Activated CD8-positive, alpha-beta T cell treated with anti-CD3 and anti-CD28 coated beads for 36 hours (primary cell): Measurements from ENCODE around the gene BCCIP. TPM values are rescaled to one million over a fixed set of nuclear protein-coding genes. Genes with fewer than 3 reads are reported as not detected.

ENCODE experiments used
- ATAC-seq: fragments of 200-7000 bp; cut with Tn5 transposase; one replicate; pipeline ENCODE4 v1.10.0; 2021; ENCODE audit warnings: mild to moderate bottlenecking, moderate library complexity
- CTCF ChIA-PET: fragments of 350-600 bp; sonication (Branson Sonifier 250); formaldehyde crosslinking; loops from one replicate; lab custom pipeline; 2021; ENCODE audit warnings: antibody characterized with exemption; lab: Charles Lee
- POLR2A ChIA-PET: fragments of 350-600 bp; sonication (Branson Sonifier 250); formaldehyde crosslinking; loops from one replicate; lab custom pipeline; 2021; ENCODE audit warnings: antibody characterized with exemption; lab: Charles Lee
- DNase-seq: peaks from one replicate; pipeline ENCODE4 v3.0.0-alpha.2; 2020
- H3K27ac Mint-ChIP-seq: one replicate; pipeline ENCODE4 v1.8.0; 2021; ENCODE audit warnings: mild to moderate bottlenecking, mixed read lengths
- H3K27me3 Mint-ChIP-seq: one replicate; pipeline ENCODE4 v1.8.0; 2021; ENCODE audit warnings: mixed read lengths
- H3K36me3 Mint-ChIP-seq: one replicate; pipeline ENCODE4 v1.8.0; 2021; ENCODE audit warnings: low read depth, mixed read lengths
- H3K4me1 Mint-ChIP-seq: one replicate; pipeline ENCODE4 v1.8.0; 2021; ENCODE audit warnings: low read depth, mixed read lengths
- H3K4me3 Mint-ChIP-seq: one replicate; pipeline ENCODE4 v1.8.0; 2021; ENCODE audit warnings: mild to moderate bottlenecking, moderate library complexity, mixed read lengths
- H3K9me3 Mint-ChIP-seq: one replicate; pipeline ENCODE4 v1.8.0; 2021; ENCODE audit warnings: mixed read lengths
- CTCF ChIP-seq: fragments of 200-600 bp; IDR thresholded peaks from one replicate; pipeline ENCODE4 v1.8.0; 2022; ENCODE audit warnings: antibody characterized with exemption, mild to moderate bottlenecking
- intact Hi-C: fragments of 100-400 bp; cut with micrococcal nuclease; formaldehyde crosslinking; loops from one replicate; pipeline ENCODE4 v1.10.0; 2022
- total RNA-seq, 2 experiments: library from RNA; stranded (reverse); gene quantifications; one replicate each; pipeline ENCODE4 v1.2.3, GENCODE V29; 2021

Gene BCCIP
- total RNA-seq, 2 experiments from 2014 or later = 113 to 117 TPM

GRCh38 chr10:125857185-125857760 is 33.9 kb downstream of the BCCIP start:
- CTCF ChIA-PET = interaction anchor here (0.9 kb wide), 1 partner anchor 12 kb away, joined by 3 read pairs; no protein-coding TSS in a partner anchor
- H3K4me3 Mint-ChIP-seq = no peak overlapping the region
- H3K27me3 Mint-ChIP-seq = no peaks in the 10 kb centered on the region
- POLR2A ChIA-PET = no interaction called here
- TF ChIP-seq CTCF = no peak
- no peaks in the 10 kb centered on the region for H3K4me1 Mint-ChIP-seq
- peaks cover 11% of the 10 kb centered on the region for H3K36me3 Mint-ChIP-seq
- DNase-seq = no peak
- H3K27ac Mint-ChIP-seq = no peak overlapping the region
- no peak for ATAC-seq
- intact Hi-C loops = no loop called here
- H3K9me3 Mint-ChIP-seq = no peaks in the 10 kb centered on the region

DNA sequence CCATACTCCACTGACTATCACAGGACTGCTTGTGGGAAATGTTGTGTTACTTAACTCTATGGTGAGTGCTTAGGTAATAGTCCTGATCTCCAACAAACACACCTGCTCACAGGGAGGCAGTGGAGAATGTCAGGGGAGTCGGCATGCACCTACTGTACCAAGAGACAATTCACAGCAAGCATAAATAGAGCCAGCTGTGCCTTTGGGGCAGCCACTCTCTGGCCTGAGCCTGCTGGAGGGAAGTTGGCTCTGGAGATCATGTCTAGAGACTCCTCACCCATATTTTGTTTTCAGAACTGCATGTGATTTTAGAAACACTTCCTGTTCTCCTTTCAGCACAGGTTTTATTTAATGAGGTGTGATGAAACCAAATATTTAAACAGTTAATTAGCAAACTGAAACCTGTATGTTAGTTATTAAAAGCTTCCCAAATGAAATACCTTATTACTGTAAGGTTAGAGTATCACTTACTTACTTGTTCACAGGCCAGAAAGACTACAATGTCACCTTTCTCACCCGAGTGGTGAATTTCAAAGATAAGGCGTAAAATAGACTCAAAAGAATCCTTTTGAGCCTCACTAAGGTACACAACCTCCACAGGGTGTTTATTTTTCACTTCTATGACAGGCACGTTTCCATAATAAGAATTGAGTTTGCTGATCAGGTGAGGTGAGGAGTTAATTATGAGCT is 35.9 kb downstream of the BCCIP start:
- POLR2A ChIA-PET = no interaction called here

GRCh38 chr10:125865120-125865519 is 41.8 kb downstream of the BCCIP start:
- Mint-ChIP-seq H3K4me3 (no peak overlapping the region), H3K27me3 (no peaks in the 10 kb centered on the region), H3K27ac (no peak overlapping the region), H3K9me3 (no peaks in the 10 kb centered on the region), H3K4me1 (no peaks in the 10 kb centered on the region), H3K36me3 (no peaks in the 10 kb centered on the region)
- CTCF ChIA-PET = interaction anchor here (0.9 kb wide), 1 partner anchor 11 kb away, joined by 3 read pairs; no protein-coding TSS in a partner anchor
- no peak for TF ChIP-seq CTCF
- POLR2A ChIA-PET = no interaction called here
- no peak for ATAC-seq
- DNase-seq = no peak
- intact Hi-C loops = no loop called here

More for the DNA sequence above, 35.9 kb downstream of the BCCIP start:
- no peak for ATAC-seq
- no peak for DNase-seq
- Mint-ChIP-seq H3K4me1 (no peaks in the 10 kb centered on the region), H3K4me3 (no peak overlapping the region), H3K36me3 (no peaks in the 10 kb centered on the region), H3K27me3 (no peaks in the 10 kb centered on the region), H3K9me3 (no peaks in the 10 kb centered on the region), H3K27ac (no peak overlapping the region)
- intact Hi-C loops = no loop called here
- CTCF ChIA-PET = interaction anchor here (2.3 kb wide), 1 partner anchor 10 kb away, joined by 10 read pairs; no protein-coding TSS in a partner anchor
- TF ChIP-seq CTCF = no peak

GRCh38 chr10:125866421-125867029 is 43.2 kb downstream of the BCCIP start:
- Mint-ChIP-seq H3K9me3 (no peaks in the 10 kb centered on the region), H3K27me3 (no peaks in the 10 kb centered on the region), H3K4me3 (no peak overlapping the region), H3K4me1 (no peaks in the 10 kb centered on the region), H3K36me3 (no peaks in the 10 kb centered on the region), H3K27ac (no peak overlapping the region)
- no peak for TF ChIP-seq CTCF
- ChIA-PET CTCF (no interaction called here), POLR2A (no interaction called here)
- ATAC-seq (no peak), DNase-seq (no peak)
- intact Hi-C loops = no loop called here
